ENCODE data around the gene NUP37. TPM values are rescaled to one million over a fixed set of nuclear protein-coding genes. Genes with fewer than 3 reads are reported as not detected.
"Not testable (repeated sequence)": the region's sequence is repeated elsewhere in the genome, so short reads cannot be mapped to it uniquely, and the experiment has no call there.

NUP37 gene
- total and polyA plus RNA-seq, 9 of the 15 experiments (the other 6 are each of a cell fraction or from before 2014, with no cell fraction given) = 72.2 to 429 (median 170) TPM

- TF ChIP-seq, protein P1, sequence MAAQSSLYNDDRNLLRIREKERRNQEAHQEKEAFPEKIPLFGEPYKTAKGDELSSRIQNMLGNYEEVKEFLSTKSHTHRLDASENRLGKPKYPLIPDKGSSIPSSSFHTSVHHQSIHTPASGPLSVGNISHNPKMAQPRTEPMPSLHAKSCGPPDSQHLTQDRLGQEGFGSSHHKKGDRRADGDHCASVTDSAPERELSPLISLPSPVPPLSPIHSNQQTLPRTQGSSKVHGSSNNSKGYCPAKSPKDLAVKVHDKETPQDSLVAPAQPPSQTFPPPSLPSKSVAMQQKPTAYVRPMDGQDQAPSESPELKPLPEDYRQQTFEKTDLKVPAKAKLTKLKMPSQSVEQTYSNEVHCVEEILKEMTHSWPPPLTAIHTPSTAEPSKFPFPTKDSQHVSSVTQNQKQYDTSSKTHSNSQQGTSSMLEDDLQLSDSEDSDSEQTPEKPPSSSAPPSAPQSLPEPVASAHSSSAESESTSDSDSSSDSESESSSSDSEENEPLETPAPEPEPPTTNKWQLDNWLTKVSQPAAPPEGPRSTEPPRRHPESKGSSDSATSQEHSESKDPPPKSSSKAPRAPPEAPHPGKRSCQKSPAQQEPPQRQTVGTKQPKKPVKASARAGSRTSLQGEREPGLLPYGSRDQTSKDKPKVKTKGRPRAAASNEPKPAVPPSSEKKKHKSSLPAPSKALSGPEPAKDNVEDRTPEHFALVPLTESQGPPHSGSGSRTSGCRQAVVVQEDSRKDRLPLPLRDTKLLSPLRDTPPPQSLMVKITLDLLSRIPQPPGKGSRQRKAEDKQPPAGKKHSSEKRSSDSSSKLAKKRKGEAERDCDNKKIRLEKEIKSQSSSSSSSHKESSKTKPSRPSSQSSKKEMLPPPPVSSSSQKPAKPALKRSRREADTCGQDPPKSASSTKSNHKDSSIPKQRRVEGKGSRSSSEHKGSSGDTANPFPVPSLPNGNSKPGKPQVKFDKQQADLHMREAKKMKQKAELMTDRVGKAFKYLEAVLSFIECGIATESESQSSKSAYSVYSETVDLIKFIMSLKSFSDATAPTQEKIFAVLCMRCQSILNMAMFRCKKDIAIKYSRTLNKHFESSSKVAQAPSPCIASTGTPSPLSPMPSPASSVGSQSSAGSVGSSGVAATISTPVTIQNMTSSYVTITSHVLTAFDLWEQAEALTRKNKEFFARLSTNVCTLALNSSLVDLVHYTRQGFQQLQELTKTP (IDR thresholded peaks at IDR 0.05; ENCODE audit: low read depth in 1 of 2, partially characterized antibody in 2 of 2) = peak in 1 of 2 experiments; percentile 98
These were observed 10.8 kb upstream of the NUP37 start (continued) for GRCh38 chr12:102130720-102131119.

DNA sequence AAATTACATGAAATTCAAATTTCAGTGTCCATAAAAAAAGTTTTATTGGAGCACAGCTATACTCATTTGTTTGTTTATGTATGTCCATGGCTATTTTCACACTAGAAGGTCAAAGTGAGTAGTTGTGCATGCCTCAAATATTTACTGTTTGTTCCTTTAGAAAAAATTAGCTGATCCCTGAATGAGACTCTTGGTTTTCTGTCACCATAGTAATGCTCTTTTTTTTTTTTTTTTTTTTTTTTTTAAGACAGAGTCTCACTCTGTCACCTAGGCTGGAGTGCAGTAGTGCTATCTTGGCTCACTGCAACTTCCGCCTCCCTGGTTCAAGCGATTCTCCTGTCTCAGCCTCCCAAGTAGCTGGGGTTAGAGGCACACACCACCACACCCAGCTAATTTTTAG is 1.4 kb upstream of the NUP37 start:
- Histone ChIP-seq H2AFZ (ENCODE audit: low read depth, low read length) (peak overlapping the region; percentile 97), H3K36me3 (ENCODE audit: control insufficient read depth, insufficient read depth, low read length) (peaks cover 65% of the 10 kb centered on the region), H3K4me2 (ENCODE audit: insufficient read depth, low read length) (peak overlapping the region; percentile 98), H3K4me3 (peak overlapping the region; percentile 84), H3K79me2 (ENCODE audit: control insufficient read depth, insufficient read depth, low read length) (peaks cover 71% of the 10 kb centered on the region), H3K9ac (ENCODE audit: insufficient read depth in 1 of 2, low read depth in 2 of 2, low read length in 2 of 2) (peak overlapping the region; percentile 95 to 97; a peak in 3 of 4 replicates), H3K27ac (ENCODE audit: extremely low read depth, low read depth, low read length) (peak overlapping the region; percentile 85)
- WGBS (ENCODE audit: insufficient coverage, low coverage, missing lambda C conversion rate) = 17% methylated on average over 2 of the region's 2 CpGs
- DNase-seq (ENCODE audit: extremely low read depth in 1 of 4, low spot score in 3 of 4) (peak in 1 of 4 experiments; percentile 15), ATAC-seq (peak; percentile 2; the same call in 1 of the 3 replicates)
- H3K4me1 ChIP-seq (replicated peaks in 1 of 2; ENCODE audit: control insufficient read depth in 2 of 2, insufficient read depth in 2 of 2, low read length in 2 of 2); H3K9me1 ChIP-seq (ENCODE audit: control insufficient read depth, insufficient read depth, low read length); H4K20me1 ChIP-seq (replicated peaks; ENCODE audit: control insufficient read depth, insufficient read depth, low read length); FAIRE-seq; H3K9me3 ChIP-seq (replicated peaks; ENCODE audit: control insufficient read depth, insufficient read depth, low read depth, low read length); CTCF ChIA-PET (ENCODE audit: low intra/inter-chr PET ratio); in situ Hi-C loops (cut with MboI); BruUV-seq (replicated peaks); H3K27me3 ChIP-seq (ENCODE audit: control insufficient read depth in 2 of 2, insufficient read depth in 2 of 2, low read length in 2 of 2): not testable (repeated sequence)
- POLR2A ChIA-PET = interaction anchor here (0.6 to 1.7 kb wide), 3 partner anchors 11 to 422 kb away, joined by 3 to 4 read pairs (median 3); no protein-coding TSS in a partner anchor
- intact Hi-C loops (cut with micrococcal nuclease) = loop anchor here (2.0 to 5.0 kb wide), 2 partner anchors 59 to 361 kb away; partner anchors contain the start of gene IGF1
- TF ChIP-seq MAZ (CRISPR knock-in tag; conservative IDR thresholded peaks at IDR 0.05 in 1 of 2, IDR thresholded peaks at IDR 0.05 in 1 of 2) (peak in 1 of 2 experiments; percentile 17; a peak in 1 of 4 replicates), ELF1 (tag; IDR thresholded peaks at IDR 0.05) (peak; percentile 38; the same call in 1 of the 2 replicates), BCOR (IDR thresholded peaks at IDR 0.05) (0 out of 2 replicates have a peak, but pooled peaks have one; percentile 34), ZNF384 (IDR thresholded peaks at IDR 0.05; ENCODE audit: low read depth, low read length) (peak; percentile 55)
